Epithelial cell of proximal tubule (primary cell): ENCODE results near the gene ITSN2. TPM values are rescaled to one million over a fixed set of nuclear protein-coding genes. Genes with fewer than 3 reads are reported as not detected.
"Not testable (repeated sequence)": the region's sequence is repeated elsewhere in the genome, so short reads cannot be mapped to it uniquely, and the experiment has no call there.

Source experiments
- DNase-seq: peaks from one replicate; pipeline ENCODE4 v3.0.0-alpha.2; 2011; ENCODE audit warnings: low read depth
- H3K4me3 ChIP-seq: 2 replicates; pipeline ENCODE4 v1.5.1; 2011; ENCODE audit warnings: low read depth, mild to moderate bottlenecking, low read length
- CTCF ChIP-seq: conservative IDR thresholded peaks from 2 replicates; pipeline ENCODE4 v1.5.1; 2012; ENCODE audit warnings: low read depth, mild to moderate bottlenecking, low read length
- total RNA-seq: library from RNA; depleted of rRNA; stranded (reverse); fragments of >200 nt; gene quantifications from 2 replicates; pipeline ENCODE4 v1.2.3, GENCODE V29; 2015

ITSN2 gene
- total RNA-seq, 1 donor from 2014 or later, result 14.1 TPM

GRCh38 chr2:24203787-24204150 lies 156.6 kb downstream of the ITSN2 start:
- no peak for DNase-seq
- TF ChIP-seq CTCF, result no peak

GRCh38 chr2:24203029-24203786 lies 157.1 kb downstream of the ITSN2 start:
- no peak for TF ChIP-seq CTCF
- no peak overlapping the region for H3K4me3 ChIP-seq
- no peak for DNase-seq

More at GRCh38 chr2:24203787-24204150, 156.6 kb downstream of the ITSN2 start:
- H3K4me3 ChIP-seq, result no peak overlapping the region

GRCh38 chr2:24200799-24201198 lies 159.5 kb downstream of the ITSN2 start:
- no peak overlapping the region for H3K4me3 ChIP-seq
- TF ChIP-seq CTCF, result no peak
- DNase-seq, result no peak

GRCh38 chr2:24199968-24200590 lies 160.3 kb downstream of the ITSN2 start:
- no peak overlapping the region for H3K4me3 ChIP-seq
- no peak for DNase-seq
- TF ChIP-seq CTCF, result no peak

- not testable (repeated sequence) for H3K4me3 ChIP-seq, DNase-seq
Measured at GRCh38 chr2:24197213-24197612, 163.1 kb downstream of the ITSN2 start.

- no peak for TF ChIP-seq CTCF
- DNase-seq, result no peak
- H3K4me3 ChIP-seq, result no peak overlapping the region
Measured at GRCh38 chr2:24191848-24192247, 168.5 kb downstream of the ITSN2 start.

- TF ChIP-seq CTCF, result no peak
- no peak overlapping the region for H3K4me3 ChIP-seq
- DNase-seq, result no peak
Measured at GRCh38 chr2:24191156-24191555, 169.2 kb downstream of the ITSN2 start.
